ENCODE data around the gene CLCN6.

CLCN6 gene

GRCh38 chr1:11779715-11780379 is 26.1 kb upstream of the CLCN6 start:
- no peak for DNase-seq

DNA sequence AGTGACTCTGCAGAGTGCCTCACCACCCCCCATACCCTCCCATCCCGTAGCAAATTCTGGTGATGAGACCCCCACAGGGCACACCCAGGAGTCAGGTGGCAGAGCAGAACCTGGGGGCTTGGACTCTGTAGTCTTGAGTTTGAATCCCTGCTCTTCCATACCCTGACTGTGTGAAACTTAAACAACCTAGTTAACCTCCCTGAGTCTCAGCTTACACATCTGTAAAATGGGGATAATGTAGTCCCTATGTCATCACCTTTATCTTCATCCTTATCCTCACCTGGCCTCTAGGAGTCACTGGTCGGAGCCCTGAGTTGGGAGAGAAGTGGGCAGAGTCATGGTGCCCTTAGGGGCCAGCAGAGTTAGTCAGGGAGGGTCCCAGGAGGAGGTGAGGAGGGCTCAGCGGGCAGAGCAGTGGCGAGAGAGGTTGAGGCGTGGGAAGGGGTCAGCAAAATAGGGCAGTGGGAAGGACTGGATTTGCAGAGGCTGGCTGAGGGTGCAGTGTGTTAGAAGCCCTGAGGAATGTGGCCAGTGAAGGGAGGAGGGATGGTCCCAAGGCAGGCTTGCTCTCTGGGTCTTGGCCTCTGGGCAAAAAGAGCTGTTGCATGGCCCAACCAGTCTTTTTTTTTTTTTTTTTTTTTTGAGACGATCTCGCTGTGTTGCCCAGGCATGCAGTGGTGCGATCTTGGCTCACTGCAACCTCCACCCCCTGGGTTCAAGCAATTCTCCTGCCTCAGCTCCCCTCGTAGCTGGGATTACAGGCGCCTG is 25.4 kb upstream of the CLCN6 start:
- no peak for DNase-seq

GRCh38 chr1:11781297-11781696 is 24.7 kb upstream of the CLCN6 start:
- DNase-seq: no peak

DNA sequence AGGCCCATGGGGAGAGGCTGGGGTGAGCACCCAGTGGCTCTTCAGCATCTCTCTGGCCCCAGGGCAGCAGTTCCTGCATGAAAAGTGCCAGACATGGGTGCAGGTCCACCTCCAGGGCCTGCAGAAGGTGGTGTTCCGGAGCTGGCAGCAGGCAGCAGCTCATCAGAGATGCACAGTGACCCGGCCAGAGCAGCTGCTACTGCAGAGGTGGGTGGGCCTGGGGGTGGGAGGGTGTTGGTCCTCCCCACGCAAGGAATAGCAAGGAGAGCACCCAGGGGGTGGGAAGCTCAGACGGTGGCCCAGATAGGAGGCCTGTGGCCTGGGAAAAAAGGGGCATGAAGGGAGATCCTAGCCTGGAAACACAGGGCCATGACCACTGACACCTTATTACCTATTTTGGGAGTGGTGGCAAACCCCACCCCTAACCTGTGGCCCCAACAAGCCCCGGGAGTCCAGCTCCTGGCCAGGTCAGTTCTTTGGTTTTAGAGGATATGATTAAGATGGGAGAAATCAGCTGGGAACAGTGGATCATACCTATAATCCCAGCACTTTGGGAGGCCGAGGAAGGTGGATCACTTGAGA is 23.8 kb upstream of the CLCN6 start:
- no peak for DNase-seq

DNA sequence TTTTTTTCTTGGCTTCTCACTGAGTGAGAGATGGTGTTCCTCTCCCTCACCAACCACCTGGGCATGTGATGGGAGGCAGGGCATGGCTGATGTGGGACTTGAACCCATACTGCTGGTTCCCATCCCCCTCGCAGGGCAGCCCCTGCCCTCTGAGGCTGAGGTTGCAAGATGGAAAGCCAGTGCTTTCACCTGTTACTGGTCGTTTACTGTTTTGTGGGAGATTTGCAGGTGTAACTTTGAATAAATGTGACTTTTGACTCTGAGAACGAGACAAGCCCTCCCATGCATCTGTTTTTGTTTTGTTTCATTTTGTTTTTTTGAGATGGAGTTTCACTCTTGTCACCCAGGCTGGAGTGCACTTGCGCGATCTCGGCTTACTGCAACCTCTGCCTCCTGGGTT is 22.4 kb upstream of the CLCN6 start:
- no peak for DNase-seq

GRCh38 chr1:11784256-11784992 is 21.6 kb upstream of the CLCN6 start:
- no peak for DNase-seq

GRCh38 chr1:11784993-11785769 is 20.8 kb upstream of the CLCN6 start:
- peak; percentile 40 for DNase-seq

DNA sequence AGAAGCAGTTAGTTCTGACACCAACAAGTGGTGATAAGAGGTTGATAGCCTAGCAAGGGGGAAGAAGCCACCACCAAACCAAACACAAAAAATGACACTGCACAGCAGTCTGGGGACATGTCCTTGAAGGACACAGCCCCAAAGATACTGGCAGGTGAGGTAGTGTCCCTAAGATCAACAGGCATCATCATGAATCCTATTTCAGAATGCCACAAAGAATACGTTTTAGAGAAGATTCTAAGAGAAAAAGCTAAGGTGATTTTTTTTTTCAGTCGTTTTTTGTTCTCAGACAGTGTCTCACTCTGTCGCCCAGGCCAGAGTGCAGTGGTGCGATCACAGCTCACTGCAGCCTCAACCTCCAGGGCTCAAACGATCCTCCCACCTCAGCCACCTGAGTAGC is 19.8 kb upstream of the CLCN6 start:
- no peak for DNase-seq

- DNase-seq: no peak
Measured at GRCh38 chr1:11787251-11787803, 18.7 kb upstream of the CLCN6 start.

DNA sequence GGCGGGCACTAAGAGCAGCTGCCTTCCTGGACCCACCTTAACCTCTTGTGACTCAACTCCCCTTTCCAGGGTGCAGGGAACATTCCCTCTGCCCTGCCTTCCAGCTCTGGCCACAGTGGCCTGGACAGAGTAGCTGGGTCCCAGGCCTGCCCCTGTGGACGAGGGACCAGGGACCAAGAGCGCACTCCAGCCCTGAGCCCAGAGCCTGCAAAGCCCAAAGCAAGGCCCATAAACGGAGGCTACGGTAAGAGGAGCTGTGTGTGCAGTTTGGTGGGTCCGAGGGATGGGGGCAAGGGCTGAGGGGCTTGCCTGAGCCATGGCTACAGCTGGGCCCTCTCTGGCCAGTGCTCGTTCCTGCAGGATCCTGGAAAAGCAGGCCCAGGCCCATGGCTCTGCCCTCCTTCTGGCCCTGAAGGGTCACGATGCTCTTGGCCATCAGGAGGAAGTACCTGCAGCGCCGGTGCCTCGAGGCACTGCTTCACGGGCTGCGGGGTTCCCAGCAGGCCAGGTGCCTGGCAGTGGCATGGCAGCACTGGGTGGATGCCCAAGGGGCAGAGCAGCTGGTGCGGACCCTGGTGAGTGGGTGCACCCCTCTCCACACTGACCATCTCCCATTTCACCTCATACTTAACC is 18.1 kb upstream of the CLCN6 start:
- DNase-seq: no peak

DNA sequence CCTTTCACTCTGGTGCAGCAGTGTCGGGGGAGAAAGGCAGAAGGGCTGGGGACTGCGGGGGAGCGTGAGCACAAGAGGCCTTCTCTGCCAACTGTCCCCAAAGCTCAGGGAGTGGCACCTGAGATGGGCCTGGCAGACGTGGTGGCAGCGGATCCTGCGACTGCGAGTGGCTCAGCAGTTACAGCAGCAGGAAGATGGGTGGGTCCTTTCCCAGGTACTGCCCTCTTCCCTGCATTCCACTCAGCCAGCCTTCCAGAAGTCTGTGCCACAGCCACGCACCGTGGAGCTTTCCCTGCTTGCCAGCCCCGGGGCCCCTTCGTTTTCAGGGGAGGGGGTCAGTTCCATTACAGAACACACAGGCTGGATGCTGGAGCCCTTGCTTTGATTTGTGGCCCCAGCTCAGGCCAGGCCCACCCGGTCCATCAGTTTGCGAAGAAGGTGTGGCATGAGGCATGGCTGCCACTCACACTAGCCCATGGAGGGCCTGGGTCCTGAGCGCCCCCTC is 17.4 kb upstream of the CLCN6 start:
- DNase-seq: no peak

DNA sequence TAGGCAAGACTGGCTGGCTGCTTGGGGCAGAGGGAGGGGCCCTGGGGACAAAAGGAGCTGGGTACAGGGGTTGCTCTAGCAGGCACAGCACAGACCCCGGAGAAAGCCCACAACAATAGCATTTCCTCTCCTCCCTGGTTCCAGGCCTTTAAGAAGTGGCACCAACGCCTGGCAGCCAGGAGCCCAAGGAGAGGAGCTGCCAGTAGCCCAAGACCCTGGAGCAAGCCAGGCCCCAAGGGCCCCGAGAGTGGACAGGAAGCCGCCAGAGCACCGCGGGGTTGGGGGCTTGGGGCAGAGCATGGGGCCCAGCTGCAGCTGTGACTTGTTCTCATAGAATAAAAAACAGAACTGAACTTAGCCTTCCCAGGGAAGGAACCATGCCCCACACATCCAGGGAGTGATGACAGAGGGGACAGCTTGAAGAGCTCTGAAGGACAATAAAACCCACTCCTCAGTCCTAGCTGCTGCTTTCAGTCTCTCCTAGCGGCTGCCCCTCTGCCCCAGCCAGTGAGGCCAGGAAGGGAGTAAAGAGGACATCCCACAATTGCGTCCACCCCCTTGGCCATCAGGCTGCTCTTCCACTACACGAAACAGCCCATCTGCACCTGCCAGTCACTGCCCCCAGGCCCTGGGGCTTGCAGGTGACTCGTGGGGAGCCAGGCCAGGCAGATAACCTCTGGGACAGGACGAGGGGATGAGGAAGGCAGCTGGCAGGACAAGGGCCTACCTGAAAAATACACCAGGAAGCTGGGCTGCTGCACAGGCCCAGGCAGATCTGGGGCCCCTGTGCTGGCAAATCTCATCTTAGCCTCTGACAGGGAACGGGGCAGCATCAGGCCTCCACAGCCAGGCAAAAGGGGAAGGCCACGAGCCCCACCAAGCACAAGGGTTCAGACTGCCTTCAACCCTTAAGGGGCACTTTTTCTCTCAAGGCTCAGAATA is 16.6 kb upstream of the CLCN6 start:
- DNase-seq: no peak

DNA sequence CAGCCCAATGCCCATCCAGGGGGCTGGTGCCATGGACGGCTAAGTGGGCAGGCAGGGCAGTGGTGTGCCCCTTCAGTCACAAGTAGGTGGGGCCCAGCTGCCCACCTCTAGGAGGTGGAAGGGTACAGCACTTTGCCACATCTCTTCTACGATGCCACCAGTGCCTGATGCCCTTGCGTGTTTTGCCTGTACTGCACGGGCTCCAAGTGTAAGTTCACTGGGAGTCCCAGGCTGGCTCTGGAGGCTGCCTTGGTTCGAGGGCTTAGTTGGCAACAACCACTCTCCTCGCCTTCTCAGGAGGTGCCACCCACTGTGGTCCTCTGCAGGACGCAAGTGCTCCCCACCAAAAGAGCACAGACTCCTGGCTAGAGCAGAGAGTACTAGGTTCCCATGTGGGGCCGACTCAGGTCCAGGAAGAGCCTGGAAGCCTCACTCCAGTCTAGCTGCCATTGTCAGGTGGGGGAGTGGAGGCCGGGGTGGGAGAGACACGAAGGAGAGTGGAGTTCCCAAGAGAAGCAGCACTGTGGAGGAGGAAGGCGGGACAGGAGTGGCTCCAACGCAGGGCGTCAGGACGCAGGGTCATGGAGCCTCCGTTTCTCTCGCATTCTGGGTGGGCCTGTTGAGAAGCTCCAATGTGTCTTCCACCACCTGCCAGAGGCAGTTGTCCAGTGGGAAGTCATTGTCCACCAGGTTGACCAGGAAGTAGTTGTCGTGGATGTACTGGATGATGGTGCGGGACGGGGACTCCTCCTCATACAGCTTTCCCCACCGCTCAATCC is 15.7 kb upstream of the CLCN6 start:
- DNase-seq: no peak

GRCh38 chr1:11790880-11791715 is 14.9 kb upstream of the CLCN6 start:
- no peak for DNase-seq

DNA sequence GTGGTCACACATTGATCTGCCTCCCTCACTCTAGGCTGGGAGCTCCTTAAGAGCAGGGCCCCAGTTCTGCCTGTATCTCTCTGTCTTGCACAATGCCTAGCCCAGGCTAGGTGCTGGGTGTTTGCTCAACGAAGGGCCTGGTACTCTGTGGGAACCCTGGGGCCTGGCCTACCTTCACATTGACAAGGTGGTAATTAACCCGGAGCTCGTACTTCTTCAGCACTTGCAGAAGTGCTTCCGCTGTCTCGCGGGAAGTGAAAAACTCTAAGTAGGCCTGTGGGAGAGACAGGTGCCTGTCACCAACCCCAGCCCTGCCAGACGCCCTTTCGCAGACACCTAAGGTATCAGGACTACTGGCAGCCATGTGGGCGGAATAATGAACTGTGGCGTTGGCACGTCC is 13.9 kb upstream of the CLCN6 start:
- no peak for DNase-seq

DNA sequence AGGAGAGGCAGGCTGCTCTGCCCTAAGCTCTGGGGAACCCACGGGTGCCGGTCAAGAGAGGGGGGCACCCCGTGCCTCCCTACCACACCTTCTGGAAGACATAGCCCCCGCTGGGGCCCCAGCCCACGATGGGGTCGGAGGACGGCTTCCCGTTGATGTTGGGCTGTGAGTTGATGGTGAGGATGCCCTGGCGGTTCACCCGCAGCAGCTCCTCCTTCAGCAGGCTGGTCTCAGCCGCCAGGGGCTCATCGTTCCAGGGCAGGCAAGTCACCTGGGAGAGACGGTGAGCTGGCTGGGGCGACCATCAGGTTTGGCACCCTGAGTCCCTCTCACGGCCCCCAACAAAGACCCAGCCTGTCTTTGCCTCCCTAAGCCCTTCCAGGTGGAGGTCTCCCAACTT is 12.2 kb upstream of the CLCN6 start:
- DNase-seq: no peak

GRCh38 chr1:11794446-11795237 is 11.3 kb upstream of the CLCN6 start:
- no peak for DNase-seq

Data from stimulated activated CD4-positive, alpha-beta T cell treated with anti-CD3 and anti-CD28 coated beads, Interleukin-4, amount 100 ng/mL, for 24 hours (primary cell).